SK-N-SH treated with all-trans-retinoic acid at 6 μM for 48 hours (cell line): ENCODE results near the gene NBAS.

Source experiments
- ARNTL ChIP-seq: fragments of 450-650 bp; formaldehyde crosslinking; IDR thresholded peaks from 2 replicates; pipeline ENCODE4 v1.5.0; 2020; ENCODE audit warnings: low read depth, mild to moderate bottlenecking, moderate library complexity, borderline replicate concordance
- BACH2 ChIP-seq: fragments of 250-450 bp; sonication (Bioruptor Pico); IDR thresholded peaks from 2 replicates; pipeline ENCODE4 v1.9.0; 2021; ENCODE audit warnings: mild to moderate bottlenecking, borderline replicate concordance
- ISL1 ChIP-seq: fragments of 250-450 bp; sonication (Bioruptor Pico); IDR thresholded peaks from 2 replicates; pipeline ENCODE4 v2.1.2; 2022; ENCODE audit warnings: mild to moderate bottlenecking, moderate library complexity
- PPARA ChIP-seq: fragments of 250-450 bp; sonication (Bioruptor Pico); IDR thresholded peaks from 2 replicates; pipeline ENCODE4 v1.5.0; 2020; ENCODE audit warnings: mild to moderate bottlenecking, borderline replicate concordance
- RARB ChIP-seq: fragments of 250-450 bp; sonication (Bioruptor Pico); IDR thresholded peaks from 2 replicates; pipeline ENCODE4 v1.8.0; 2021; ENCODE audit warnings: mild to moderate bottlenecking, moderate library complexity
- TOX ChIP-seq: fragments of 250-450 bp; sonication (Bioruptor Pico); IDR thresholded peaks from 2 replicates; pipeline ENCODE4 v1.8.0; 2021; ENCODE audit warnings: mild to moderate bottlenecking, moderate library complexity, borderline replicate concordance
- ZFP3 ChIP-seq: fragments of 250-450 bp; sonication (Bioruptor Pico); IDR thresholded peaks from 2 replicates; pipeline ENCODE4 v1.5.0; 2020; ENCODE audit warnings: mild to moderate bottlenecking, moderate library complexity
- ZFP30 ChIP-seq: fragments of 450-650 bp; formaldehyde crosslinking; IDR thresholded peaks from 2 replicates; pipeline ENCODE4 v1.5.0; 2022; ENCODE audit warnings: mild to moderate bottlenecking, moderate library complexity
- ZNF70 ChIP-seq: fragments of 450-650 bp; formaldehyde crosslinking; IDR thresholded peaks from 2 replicates; pipeline ENCODE4 v1.5.0; 2020; ENCODE audit warnings: mild to moderate bottlenecking, moderate library complexity
- TF ChIP-seq, protein P1 (sequence below): fragments of 250-450 bp; sonication (Bioruptor Pico); IDR thresholded peaks from 2 replicates; pipeline ENCODE4 v1.8.0; 2020; ENCODE audit warnings: mild to moderate bottlenecking, moderate library complexity, borderline replicate concordance
- TF ChIP-seq, protein P2 (sequence below): fragments of 250-450 bp; sonication (Bioruptor Pico); IDR thresholded peaks from 2 replicates; pipeline ENCODE4 v1.5.1; 2021; ENCODE audit warnings: mild to moderate bottlenecking, moderate library complexity

DNA sequence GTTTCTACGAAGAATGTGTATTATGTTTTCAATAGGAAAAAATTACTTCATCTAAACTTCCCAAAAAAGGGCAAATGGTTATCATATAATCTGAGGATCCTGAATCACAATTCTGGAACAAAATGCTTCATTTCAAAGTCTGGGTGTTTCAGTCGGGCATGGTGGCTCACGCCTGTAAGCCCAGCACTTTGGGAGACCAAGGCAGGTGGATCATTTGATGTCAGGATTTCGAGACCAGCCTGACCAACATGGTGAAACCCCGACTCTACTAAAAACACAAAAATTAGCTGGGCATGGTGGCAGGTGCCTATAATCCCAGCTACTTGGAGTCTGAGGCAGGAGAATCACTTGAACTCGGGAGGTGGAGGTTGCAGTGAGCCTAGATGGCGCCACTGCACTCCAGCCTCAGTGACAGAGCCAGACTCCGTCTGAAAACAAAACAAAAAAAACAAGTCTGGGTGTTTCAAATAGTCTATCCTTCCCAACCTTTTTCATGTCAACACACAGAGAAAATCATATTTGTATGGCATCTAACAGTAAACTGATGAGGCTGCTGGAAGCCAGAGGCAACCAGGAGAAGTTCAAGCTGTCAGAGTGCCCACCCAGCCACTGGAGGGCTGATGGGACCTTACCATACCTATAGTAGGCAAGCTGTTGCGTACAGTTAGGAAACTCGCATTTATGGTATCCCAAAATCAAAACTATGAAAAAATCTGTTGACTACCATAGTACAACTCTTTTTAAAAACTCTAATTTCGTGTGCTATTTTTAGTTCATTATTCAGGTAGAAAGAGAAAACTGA is 14.6 kb downstream of the NBAS start:
- TF ChIP-seq ARNTL (CRISPR knock-in tag) (no peak), BACH2 (CRISPR knock-in tag) (no peak), RARB (no peak), ZNF70 (no peak), TOX (CRISPR knock-in tag) (no peak), ZFP3 (CRISPR knock-in tag) (no peak), ISL1 (CRISPR knock-in tag) (no peak), ZFP30 (no peak), PPARA (CRISPR knock-in tag) (no peak)
- TF ChIP-seq, protein P1, sequence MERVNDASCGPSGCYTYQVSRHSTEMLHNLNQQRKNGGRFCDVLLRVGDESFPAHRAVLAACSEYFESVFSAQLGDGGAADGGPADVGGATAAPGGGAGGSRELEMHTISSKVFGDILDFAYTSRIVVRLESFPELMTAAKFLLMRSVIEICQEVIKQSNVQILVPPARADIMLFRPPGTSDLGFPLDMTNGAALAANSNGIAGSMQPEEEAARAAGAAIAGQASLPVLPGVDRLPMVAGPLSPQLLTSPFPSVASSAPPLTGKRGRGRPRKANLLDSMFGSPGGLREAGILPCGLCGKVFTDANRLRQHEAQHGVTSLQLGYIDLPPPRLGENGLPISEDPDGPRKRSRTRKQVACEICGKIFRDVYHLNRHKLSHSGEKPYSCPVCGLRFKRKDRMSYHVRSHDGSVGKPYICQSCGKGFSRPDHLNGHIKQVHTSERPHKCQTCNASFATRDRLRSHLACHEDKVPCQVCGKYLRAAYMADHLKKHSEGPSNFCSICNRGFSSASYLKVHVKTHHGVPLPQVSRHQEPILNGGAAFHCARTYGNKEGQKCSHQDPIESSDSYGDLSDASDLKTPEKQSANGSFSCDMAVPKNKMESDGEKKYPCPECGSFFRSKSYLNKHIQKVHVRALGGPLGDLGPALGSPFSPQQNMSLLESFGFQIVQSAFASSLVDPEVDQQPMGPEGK (CRISPR knock-in tag) = no peak
- TF ChIP-seq, protein P2, sequence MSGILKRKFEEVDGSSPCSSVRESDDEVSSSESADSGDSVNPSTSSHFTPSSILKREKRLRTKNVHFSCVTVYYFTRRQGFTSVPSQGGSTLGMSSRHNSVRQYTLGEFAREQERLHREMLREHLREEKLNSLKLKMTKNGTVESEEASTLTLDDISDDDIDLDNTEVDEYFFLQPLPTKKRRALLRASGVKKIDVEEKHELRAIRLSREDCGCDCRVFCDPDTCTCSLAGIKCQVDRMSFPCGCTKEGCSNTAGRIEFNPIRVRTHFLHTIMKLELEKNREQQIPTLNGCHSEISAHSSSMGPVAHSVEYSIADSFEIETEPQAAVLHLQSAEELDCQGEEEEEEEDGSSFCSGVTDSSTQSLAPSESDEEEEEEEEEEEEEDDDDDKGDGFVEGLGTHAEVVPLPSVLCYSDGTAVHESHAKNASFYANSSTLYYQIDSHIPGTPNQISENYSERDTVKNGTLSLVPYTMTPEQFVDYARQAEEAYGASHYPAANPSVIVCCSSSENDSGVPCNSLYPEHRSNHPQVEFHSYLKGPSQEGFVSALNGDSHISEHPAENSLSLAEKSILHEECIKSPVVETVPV (CRISPR knock-in tag) = no peak
